Upper lobe of right lung (tissue), 1 donor: Measurements from ENCODE around the gene STPG1. TPM values are rescaled to one million over a fixed set of nuclear protein-coding genes. Genes with fewer than 3 reads are reported as not detected.
"Not testable (repeated sequence)": the region's sequence is repeated elsewhere in the genome, so short reads cannot be mapped to it uniquely, and the experiment has no call there.

Source experiments
- ATAC-seq: fragments of 200-7000 bp; cut with Tn5 transposase; one replicate; pipeline ENCODE4 v1.9.1; 2020; ENCODE audit warnings: mild to moderate bottlenecking, moderate library complexity
- DNase-seq: peaks from one replicate; pipeline ENCODE4 v3.0.0-alpha.2; 2020
- H3K27ac ChIP-seq: fragments of 200-600 bp; one replicate; pipeline ENCODE4 v1.8.0; 2022
- H3K27me3 ChIP-seq: fragments of 200-600 bp; one replicate; pipeline ENCODE4 v1.8.0; 2022; ENCODE audit warnings: mild to moderate bottlenecking
- H3K36me3 ChIP-seq: fragments of 200-600 bp; one replicate; pipeline ENCODE4 v1.8.0; 2022
- H3K4me1 ChIP-seq: fragments of 200-600 bp; one replicate; pipeline ENCODE4 v1.8.0; 2022
- H3K4me3 ChIP-seq: fragments of 200-600 bp; one replicate; pipeline ENCODE4 v1.8.0; 2022; ENCODE audit warnings: mild to moderate bottlenecking
- H3K9me3 ChIP-seq: fragments of 200-600 bp; one replicate; pipeline ENCODE4 v1.8.0; 2022
- intact Hi-C: fragments of 100-400 bp; cut with DNase I; formaldehyde crosslinking; loops from one replicate; pipeline ENCODE4 v1.11.0; 2022
- long read RNA-seq: library from polyadenylated mRNA; unstranded; transcript quantifications from one replicate; pipeline ENCODE4 v2.0.0, GENCODE V29; 2021
- total RNA-seq: library from RNA; stranded (reverse); fragmentation: NEBNext Ultra II Directional; extraction: Animal tissue kit (Norgen Biotek cat#: 25700); gene quantifications from one replicate; pipeline ENCODE4 v1.2.1, GENCODE V29; 2021
- TF ChIP-seq, protein P1 (sequence below): fragments of 200-600 bp; IDR thresholded peaks from one replicate; pipeline ENCODE4 v1.8.0; 2022; ENCODE audit warnings: antibody characterized with exemption
- donor health status: DM: no; HTN: yes; CAD: no; lungs with severe emphysema.

Gene STPG1, protein sequence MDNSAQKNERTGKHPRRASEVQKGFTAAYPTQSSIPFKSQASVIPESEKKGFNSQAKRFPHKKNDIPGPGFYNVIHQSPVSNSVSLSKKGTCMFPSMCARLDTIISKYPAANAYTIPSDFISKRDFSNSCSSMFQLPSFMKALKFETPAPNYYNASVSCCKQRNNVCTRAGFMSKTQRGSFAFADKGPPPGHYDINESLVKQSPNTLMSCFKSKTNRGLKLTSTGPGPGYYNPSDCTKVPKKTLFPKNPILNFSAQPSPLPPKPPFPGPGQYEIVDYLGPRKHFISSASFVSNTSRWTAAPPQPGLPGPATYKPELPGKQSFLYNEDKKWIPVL
- 8.6 TPM for total RNA-seq
- long read RNA-seq, full-length matches to known transcripts: 8 of 17 reads
- long read RNA-seq, partial matches to known transcripts: 6 of 17 reads
- long read RNA-seq, other reads (novel, unspliced or antisense): 3 of 17 reads

DNA sequence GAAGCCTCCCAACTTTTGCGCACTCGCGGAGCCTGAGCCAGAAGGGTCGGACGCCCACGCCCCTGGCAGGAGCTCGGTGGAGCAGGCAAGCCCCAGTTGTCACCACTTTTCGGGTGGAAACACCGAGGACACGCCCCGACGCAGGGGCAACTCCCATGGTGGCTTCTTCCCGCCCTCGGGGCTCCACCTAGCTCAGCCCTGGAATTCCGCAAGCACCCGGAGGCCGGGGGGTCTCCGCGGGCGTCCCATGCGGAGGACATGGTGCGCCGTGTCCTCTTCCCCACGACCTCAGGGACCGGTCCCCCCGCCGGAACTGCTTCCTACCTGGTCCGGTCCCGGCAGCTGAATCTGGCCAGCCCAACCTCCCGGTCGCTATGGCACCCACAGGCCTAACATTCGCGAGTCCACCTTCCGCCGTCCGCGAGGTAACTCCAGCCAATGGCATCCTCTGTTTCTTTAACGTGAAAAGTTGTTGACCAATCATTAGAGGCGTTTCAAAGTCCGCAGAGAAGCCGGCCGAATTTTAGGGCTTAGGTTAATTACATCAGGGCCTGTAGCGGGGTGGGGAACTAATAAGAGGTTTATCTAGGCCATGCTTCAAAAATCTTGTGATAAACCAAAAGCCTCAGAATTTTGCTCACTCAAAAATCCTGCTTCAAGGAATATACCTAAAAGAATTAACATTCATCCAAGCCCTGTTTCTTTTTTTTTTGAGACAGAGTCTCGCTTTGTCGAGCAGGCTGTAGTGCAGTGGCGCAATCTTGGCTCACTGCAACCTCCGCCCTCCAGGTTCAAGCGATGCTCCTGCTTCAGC lies at the start of gene STPG1:
Gene STPG1, minus strand, starts transcription at position 433 of the 814 bp plus-strand sequence. CDS start 12,394 bp downstream, outside the sequence.
- Histone ChIP-seq H3K36me3 (no peaks in the 10 kb centered on the region), H3K27me3 (no peaks in the 10 kb centered on the region), H3K4me3 (peak within 1 kb of the TSS; percentile 90), H3K9me3 (no peaks in the 10 kb centered on the region), H3K4me1 (peaks cover 24% of the 10 kb centered on the region), H3K27ac (peak within 1 kb of the TSS; percentile 92)
- TF ChIP-seq, protein P1, sequence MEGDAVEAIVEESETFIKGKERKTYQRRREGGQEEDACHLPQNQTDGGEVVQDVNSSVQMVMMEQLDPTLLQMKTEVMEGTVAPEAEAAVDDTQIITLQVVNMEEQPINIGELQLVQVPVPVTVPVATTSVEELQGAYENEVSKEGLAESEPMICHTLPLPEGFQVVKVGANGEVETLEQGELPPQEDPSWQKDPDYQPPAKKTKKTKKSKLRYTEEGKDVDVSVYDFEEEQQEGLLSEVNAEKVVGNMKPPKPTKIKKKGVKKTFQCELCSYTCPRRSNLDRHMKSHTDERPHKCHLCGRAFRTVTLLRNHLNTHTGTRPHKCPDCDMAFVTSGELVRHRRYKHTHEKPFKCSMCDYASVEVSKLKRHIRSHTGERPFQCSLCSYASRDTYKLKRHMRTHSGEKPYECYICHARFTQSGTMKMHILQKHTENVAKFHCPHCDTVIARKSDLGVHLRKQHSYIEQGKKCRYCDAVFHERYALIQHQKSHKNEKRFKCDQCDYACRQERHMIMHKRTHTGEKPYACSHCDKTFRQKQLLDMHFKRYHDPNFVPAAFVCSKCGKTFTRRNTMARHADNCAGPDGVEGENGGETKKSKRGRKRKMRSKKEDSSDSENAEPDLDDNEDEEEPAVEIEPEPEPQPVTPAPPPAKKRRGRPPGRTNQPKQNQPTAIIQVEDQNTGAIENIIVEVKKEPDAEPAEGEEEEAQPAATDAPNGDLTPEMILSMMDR: no peak
- peak; percentile 93 for DNase-seq
- intact Hi-C loops: no loop called here
- peak; percentile 85 for ATAC-seq

DNA sequence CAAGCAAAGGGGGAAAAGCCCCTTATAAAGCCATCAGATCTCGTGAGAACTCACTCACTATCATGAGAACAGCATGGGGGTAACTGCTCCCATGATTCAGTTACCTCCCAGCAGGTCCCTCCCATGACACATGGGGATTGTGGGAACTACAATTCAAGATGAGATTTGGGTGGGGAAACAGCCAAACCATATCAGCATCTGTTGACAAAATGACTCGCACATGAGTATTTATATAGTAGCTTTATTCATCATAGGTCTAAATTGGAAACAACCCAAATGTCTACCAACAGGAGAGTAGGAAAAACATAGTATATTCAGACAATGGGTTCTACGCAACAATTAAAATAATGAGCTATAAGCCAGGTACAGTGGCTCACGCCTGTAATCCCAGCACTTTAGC lies 48.5 kb upstream of the STPG1 start:
- intact Hi-C loops, ATAC-seq, H3K9me3 ChIP-seq, H3K4me1 ChIP-seq, H3K4me3 ChIP-seq, DNase-seq, H3K27me3 ChIP-seq, H3K27ac ChIP-seq: not testable (repeated sequence)
- peaks cover 29% of the 10 kb centered on the region for H3K36me3 ChIP-seq

DNA sequence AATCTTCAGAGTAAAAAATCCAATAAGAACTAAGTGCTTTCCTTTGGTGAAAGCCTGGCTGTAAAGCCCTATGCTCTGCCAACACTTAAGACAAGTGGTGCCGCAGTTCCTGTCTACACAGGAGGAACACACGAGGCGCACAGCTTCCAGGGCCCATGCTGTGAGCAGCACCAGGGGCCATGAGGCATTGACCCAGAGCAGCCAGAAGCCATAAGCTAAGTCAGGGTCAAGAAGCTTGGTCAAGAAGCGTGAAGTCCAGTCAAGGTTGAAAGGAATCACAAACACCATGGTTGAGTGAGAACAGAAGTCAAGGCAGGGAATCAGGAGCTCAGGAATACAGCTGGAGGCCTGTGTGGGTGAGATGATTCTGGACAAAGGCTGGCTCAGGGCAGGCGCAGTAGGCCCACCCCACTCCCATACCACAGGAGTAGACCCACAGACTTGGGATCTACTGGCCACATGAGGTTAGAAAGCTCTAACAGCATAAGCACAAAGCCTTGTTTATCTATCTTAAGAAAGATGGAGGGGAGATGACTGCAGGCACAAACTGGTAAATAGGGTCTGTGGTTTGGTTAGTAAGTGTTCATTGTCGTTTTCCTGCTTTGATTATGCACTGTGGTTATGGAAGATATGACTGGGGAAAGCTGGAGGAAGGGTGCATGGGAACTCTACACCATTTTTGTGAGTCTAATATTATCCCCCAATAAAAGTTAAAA lies 46.1 kb upstream of the STPG1 start:
- Histone ChIP-seq H3K4me1 (no peaks in the 10 kb centered on the region), H3K4me3 (no peak overlapping the region), H3K27me3 (no peaks in the 10 kb centered on the region), H3K9me3 (no peaks in the 10 kb centered on the region), H3K36me3 (peaks cover 46% of the 10 kb centered on the region), H3K27ac (no peak overlapping the region)
- TF ChIP-seq, protein P1: no peak
- intact Hi-C loops: loop anchor here (2.0 kb wide), 1 partner anchor 171 kb away; no protein-coding TSS in a partner anchor
- no peak for ATAC-seq
- no peak for DNase-seq

DNA sequence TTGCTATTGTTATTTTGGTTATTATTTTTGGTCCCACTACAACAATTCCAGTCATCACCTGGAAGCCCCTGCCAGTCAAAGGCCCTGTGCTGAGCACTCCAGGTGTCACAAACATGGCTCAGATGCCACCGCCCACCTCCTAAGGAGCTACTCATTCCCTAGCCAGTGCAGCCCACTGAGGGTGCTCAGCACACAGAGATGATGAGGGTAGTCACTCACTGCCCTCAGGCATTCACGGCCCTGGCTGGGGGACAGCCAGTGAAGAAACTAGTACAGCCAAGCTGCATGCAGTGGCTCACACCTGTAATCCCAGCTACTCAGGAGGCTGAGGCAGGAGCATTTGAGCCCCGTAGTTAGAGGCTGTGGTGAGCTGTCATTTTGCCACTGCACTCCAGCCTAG lies 44.3 kb upstream of the STPG1 start:
- Histone ChIP-seq H3K36me3 (peaks cover 55% of the 10 kb centered on the region), H3K9me3 (no peaks in the 10 kb centered on the region), H3K27ac (no peak overlapping the region), H3K4me3 (no peak overlapping the region), H3K27me3 (no peaks in the 10 kb centered on the region), H3K4me1 (no peaks in the 10 kb centered on the region)
- DNase-seq: no peak
- TF ChIP-seq, protein P1: no peak
- ATAC-seq: no peak
- intact Hi-C loops: loop anchor here (2.0 kb wide), 1 partner anchor 173 kb away; no protein-coding TSS in a partner anchor

DNA sequence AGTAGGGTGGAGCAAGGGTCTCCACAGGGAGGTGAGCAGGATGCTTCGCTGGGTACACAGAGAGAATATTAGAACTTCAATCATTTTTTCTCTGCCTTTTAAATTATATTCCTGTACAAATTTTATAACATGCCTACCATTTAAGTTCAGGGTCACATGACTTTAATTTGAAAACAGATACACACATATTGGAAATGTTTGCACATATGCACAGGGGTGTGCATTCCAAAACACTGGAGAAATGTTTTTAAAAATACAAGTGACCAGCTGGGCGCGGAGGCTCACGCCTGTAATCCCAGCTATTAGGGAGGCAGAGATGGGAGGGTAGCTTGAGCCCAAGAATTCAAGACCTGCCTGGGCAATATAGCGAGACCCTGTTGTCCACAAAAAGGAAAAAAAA lies 41.7 kb upstream of the STPG1 start:
- H3K9me3 ChIP-seq: no peaks in the 10 kb centered on the region
- TF ChIP-seq, protein P1: no peak
- H3K27me3 ChIP-seq: no peaks in the 10 kb centered on the region
- no peak overlapping the region for H3K4me3 ChIP-seq
- intact Hi-C loops: no loop called here
- no peak for DNase-seq
- no peak overlapping the region for H3K27ac ChIP-seq
- H3K36me3 ChIP-seq: peaks cover 48% of the 10 kb centered on the region
- ATAC-seq: no peak
- H3K4me1 ChIP-seq: no peaks in the 10 kb centered on the region
